GM12801 (cell line): ENCODE results near the gene BUB1B.

ENCODE experiments used
- TF ChIP-seq, protein P1 (sequence below): IDR thresholded peaks from one replicate; pipeline ENCODE4 v1.5.1; 2011; ENCODE audit warnings: control low read depth; ENCODE audit not compliant: insufficient read length; ENCODE audit errors: extremely low read depth

BUB1B gene

DNA sequence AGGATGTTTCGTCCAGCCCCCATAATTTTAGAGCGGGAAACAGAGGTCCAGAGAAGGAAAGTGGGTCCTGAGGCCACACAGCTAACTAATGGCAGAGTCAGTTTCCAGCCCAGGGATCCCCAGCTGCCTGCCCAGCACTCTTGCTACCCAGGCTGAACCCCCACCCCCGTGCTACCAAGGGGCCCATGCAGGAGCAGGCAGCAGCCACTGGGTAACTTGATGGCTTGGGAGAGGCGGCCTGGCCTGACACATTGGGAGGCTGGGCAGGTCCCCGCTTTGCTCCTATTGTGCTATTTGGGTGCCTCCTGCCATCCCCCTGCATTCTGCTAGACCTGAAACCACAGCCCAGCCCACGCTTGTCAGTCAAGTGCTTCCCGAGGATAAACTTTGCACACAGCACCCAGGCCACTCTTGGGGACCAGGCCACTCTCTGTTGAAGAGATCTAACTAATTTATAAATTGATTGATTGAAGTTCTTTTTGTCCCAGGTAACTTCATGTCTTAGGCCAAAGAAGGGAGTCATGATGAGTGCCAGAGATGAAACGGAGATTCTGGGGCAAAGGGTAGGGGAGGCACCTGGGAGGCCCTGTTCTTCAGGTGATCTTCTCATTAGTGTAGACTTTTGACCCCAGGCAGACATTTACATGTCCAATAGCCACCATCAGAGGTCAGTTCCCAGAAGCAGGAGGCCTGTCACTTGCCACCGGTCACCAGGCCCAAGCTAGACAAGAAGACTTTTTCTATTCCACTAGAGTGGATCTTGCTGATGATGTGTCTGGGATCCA lies 85.0 kb downstream of the BUB1B start:
- TF ChIP-seq, protein P1, sequence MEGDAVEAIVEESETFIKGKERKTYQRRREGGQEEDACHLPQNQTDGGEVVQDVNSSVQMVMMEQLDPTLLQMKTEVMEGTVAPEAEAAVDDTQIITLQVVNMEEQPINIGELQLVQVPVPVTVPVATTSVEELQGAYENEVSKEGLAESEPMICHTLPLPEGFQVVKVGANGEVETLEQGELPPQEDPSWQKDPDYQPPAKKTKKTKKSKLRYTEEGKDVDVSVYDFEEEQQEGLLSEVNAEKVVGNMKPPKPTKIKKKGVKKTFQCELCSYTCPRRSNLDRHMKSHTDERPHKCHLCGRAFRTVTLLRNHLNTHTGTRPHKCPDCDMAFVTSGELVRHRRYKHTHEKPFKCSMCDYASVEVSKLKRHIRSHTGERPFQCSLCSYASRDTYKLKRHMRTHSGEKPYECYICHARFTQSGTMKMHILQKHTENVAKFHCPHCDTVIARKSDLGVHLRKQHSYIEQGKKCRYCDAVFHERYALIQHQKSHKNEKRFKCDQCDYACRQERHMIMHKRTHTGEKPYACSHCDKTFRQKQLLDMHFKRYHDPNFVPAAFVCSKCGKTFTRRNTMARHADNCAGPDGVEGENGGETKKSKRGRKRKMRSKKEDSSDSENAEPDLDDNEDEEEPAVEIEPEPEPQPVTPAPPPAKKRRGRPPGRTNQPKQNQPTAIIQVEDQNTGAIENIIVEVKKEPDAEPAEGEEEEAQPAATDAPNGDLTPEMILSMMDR, result no peak

DNA sequence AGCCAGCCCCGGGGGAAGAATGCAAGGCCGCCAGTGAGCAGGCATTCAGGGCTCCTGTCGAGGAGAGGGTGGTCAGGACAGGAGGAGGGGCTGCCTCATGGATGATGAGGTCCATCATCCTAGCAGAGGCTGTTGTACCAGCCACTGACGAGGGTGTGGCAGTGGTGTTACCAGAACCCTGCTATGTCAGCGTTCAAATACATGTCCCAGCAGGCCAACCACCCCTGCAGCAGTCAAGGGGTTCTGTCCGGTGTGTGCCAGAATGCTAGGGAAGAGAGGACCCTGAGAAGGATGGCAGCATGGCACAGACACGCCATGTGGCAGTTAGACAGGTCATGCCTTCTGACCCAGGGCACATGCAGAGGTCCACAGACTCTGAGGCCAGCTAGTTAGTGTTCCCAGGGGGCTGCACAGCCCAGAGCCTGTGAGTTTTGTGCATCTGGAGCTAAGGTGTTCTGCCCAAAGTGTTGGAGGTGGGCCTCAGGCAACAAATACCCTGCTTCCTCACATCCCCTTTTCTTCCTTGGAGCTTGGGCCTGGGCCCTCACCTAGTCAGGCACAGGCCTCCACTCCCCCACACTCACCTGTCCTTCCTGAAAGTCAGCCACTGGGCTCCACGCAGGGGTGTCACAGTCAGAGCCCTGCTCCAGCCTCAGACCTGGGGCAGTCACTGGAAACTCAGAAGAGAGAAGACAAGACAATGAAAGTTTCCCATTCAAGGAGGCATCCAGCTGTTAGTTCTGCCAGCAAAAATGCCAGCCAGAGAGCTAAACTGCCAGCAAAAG lies 85.8 kb downstream of the BUB1B start:
- TF ChIP-seq, protein P1, result no peak

DNA sequence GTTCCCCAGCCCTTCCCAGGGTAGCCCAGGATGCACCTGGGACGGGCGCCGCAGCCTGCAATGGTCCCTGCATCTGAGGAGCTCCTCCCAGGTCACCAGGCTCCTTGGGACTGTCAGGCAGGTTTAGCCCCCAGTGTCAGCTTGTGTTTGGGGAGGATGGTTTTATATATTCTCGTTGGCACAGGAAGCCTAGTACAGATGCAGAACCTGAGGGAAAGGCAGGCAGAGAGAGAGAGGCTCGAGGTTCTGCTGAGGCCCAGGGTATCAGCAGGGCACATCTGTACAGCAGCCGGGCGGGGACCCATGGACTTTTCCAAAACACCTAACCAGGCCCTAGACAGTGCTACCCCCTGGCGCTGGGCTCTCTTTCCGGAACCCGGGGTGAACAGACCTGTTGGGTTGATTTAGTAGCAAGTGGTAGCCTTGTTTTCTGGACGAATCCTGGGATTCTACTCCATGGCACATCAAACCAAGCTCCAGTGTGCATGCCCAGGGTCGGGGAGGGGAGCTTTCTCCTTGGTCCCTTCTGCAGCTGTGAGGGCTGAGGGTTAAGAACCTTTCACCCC lies 86.6 kb downstream of the BUB1B start:
- TF ChIP-seq, protein P1, result no peak

DNA sequence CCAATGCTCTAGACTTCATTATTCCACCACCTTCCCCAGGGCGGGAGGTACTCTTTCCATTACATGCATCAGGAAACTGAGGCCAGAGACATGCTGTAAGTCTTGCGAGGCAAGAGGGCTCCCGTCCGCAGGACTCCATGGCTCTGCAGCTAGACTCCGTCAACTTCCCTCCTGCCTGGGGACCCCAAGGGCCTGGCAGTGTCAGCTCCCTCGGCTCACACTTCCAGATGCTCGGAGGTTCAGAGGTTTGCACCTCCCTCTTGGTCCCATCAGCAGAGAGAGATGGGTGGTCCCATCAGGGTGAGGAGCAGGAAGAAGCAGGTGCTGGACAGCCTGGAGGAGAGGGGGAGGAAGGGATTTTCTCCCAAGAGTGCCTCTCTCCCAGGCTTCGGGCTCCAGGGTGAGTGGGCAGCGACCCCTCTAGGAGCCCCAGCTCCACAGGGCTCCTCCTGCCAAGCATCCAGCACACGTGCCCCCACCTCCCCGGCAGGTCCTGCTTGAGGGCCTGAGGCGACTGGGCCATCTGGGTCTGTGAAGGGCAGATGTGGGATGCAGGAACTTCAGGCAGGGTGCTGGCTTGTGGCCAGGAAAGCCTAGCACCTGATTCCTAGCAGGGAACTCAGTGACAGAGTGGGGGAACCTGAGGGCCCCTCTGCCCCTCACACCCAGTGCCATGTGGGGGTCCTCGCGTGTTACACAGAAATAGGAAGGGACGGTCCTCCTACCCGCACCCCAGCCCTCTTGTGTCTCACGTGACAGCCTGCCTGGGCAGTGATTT lies 87.3 kb downstream of the BUB1B start:
- TF ChIP-seq, protein P1, result no peak

DNA sequence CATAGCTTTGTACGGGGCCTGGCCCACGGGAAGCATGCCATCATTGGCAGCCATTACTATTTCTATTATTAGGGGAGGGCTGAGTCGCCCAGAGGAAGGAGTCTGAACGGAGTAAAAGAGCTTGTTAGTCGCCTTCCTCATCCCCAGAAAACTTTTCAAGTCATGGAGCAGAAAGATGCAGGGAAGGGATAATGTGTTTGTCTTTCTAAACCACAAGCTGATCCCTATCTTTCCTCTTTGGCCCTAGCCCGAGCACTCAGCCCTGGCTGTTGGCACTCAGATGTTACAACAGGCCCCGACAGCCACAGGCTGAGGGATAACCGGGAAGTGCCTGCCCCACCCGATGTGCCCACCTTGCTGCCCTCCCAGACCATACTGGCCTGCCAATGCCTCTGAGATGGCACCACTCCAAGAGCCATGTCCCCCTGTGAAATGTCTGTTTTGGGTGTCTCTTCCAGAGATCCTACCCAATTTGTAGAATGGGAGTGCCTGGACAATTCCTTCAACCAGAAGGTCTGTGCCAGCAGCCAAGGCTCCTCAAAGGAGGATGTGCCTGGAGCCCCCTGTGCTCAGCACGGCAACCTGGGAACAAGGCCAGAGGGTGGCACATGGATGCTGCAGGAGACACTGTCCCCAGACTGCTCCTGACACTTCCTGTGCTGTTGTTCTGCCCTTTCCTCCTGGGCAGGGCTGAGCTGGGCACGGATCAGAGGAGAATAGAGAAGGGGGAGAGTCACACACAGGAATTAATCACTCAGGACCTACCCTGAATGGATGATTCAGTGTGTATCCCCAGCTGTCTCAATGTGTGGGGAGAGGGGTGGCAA lies 88.8 kb downstream of the BUB1B start:
- TF ChIP-seq, protein P1, result no peak

DNA sequence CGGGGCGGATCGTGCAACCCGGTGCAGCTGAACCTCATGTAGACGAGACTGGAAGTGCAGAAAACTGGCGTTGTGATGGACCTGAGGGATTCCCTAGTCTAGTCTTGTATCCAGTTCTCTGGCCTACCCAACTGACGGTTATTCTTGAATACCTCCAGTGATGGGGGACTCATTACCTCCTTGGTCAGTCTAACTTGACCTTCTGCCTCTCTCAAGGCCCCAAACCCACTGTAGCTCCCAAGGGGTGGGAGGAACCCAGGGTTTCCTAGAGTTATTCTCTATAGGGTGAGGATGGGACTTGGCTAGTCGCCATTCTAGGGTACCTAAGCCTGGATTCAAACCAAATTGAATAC lies 89.4 kb downstream of the BUB1B start:
- TF ChIP-seq, protein P1, result no peak
